CD4-positive, alpha-beta T cell treated with Interleukin-17A for 1 hour (primary cell): ENCODE results near the gene XCR1.
"Not testable (repeated sequence)": the region's sequence is repeated elsewhere in the genome, so short reads cannot be mapped to it uniquely, and the experiment has no call there.

Experiments used
- DNase-seq: peaks from one replicate; pipeline ENCODE4 v3.0.0-alpha.2; 2020

XCR1 gene, protein sequence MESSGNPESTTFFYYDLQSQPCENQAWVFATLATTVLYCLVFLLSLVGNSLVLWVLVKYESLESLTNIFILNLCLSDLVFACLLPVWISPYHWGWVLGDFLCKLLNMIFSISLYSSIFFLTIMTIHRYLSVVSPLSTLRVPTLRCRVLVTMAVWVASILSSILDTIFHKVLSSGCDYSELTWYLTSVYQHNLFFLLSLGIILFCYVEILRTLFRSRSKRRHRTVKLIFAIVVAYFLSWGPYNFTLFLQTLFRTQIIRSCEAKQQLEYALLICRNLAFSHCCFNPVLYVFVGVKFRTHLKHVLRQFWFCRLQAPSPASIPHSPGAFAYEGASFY

DNA sequence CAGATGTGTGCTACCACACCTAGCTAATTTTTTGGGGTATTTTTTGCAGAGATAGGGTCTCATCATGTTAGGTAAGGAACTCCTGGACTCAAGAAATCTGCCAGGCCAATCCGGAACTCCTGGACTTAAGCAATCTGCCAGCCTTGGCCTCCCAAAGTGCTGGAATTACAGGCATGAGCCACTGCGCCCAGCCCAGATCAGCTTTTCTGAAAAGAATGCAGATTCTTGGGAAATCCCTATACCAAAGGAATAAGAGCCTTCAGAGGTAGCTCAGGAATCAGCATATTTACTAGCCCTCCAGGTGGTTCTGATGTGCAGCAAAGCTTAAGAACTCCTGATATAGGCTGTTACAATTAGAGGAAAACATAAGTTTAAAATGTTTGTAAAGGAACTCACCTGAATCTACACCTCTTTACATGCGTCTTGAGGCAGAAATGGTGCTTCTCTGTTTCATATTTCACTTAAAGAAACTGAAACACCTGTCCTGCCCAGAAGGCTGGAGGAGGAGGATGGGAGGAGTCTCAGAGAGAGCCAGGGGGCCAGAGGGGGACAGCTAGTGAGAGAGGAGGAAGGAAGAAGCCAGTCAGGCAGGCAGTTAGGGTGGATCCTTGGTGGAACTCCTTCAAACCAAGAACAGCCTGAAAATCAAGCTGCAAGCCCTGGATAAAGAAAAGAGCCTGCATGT is at the start of gene XCR1:
TSS of gene XCR1 (minus strand) at position 463 of the 685 bp plus-strand sequence. CDS start 5,536 bp downstream, outside the sequence.
- no peak for DNase-seq

DNA sequence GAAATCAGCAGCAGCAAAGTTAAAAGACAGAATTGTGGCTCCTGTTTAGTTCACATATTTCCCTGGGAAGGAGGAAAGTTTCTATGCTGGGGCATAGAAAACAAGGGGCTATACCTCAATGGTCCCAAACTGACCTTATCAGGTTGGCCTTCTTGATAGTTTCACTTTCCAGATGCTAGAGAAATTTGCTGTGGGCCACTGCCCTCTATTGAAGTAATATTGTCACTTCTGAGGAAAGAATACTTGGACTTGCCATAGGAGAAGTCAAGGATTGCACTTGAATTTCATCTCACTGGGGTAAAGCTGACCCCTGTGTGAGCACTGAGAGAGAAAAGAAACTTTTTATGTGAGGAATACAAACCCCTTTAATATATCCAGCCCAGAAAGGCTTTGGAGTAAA is 49.3 kb upstream of the XCR1 start:
- DNase-seq = peak; percentile 33

DNA sequence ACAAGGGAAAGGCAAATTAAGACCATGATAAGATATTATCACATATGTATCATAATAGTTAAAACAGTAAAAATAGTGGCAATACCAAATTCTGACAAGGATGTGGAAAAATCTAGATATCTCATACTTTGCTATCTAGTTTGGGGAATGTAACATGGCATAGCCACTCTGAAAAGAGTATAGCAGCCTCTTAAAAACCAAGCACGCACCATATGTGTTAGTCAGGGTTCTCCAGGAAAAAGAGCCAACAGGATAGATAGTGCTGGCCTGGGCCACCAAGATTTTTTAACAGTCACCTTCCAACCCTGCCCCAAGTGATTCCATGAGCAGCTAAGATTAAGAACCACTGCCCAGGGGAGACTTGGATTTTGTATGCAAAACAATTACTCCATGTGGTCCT is 48.5 kb upstream of the XCR1 start:
- no peak for DNase-seq

DNA sequence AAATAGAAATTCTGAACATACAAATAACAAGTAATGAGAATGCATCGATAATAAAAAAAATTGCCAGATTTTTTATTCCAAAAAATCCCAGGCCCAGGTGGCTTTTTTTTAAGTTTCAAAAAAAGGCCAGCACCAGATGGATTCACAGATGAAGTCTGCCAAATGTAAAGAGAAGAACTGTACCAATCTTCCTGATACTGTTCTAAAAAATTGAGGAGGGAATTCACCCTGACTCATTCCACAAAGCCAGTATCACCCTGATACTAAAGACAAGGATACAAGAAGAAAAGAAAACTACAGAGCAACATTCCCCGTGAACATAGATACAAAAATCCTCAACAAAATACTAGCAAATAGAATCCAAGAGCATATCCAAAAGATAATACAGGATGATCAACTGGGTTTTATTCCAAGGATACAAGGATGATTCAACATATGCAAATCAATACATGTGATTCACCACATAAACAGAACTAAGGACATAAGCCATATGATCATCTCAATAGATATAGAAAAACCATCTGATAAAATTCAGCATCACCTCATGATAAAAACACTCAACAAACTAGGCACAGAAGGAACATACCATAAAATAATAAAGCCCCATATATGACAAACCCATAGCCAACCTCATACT is 44.1 kb upstream of the XCR1 start:
- no peak for DNase-seq

DNA sequence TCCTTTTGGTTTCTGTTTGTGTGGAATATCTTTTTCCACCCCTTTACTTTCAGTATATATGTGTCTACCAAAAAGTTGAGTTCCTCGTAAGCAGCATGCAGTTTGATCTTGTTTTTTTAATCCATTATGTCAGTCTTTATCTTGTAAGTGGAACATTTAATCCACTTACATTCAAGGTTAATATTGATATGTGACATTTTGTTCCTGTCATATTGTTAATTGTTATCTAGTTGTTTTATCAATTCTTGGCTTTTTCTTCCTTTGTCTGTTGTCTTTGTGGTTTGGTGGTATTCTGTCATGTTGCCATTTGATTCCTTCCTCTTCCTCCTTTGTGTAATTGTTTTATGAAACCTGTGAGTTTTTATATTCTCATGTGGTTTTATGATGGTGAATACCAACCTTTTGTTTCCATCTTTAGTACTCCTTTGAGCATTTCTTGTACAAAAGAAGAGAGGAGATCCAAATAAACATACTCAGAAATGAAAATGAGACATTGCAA is 43.4 kb upstream of the XCR1 start:
- DNase-seq = peak; percentile 45

DNA sequence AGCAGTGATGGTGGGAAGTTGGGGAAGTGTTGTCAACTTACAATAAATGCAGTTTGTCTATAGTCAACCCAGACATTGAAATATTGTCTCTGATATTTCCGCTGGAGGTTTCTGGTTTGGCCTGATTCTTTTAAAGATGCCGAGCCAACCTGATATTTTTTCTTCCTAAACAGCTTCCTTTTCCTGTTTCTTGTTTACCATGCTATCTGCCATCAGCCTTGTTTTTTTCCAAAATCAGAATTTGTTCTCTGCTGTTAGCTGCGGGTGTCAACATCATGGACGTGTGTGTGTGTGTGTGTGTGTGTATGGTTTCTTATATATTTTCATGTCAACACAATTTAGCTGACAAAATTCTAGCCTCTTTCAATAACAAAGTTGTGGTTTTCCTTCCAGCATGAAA is 41.2 kb upstream of the XCR1 start:
- DNase-seq = peak; percentile 55

DNA sequence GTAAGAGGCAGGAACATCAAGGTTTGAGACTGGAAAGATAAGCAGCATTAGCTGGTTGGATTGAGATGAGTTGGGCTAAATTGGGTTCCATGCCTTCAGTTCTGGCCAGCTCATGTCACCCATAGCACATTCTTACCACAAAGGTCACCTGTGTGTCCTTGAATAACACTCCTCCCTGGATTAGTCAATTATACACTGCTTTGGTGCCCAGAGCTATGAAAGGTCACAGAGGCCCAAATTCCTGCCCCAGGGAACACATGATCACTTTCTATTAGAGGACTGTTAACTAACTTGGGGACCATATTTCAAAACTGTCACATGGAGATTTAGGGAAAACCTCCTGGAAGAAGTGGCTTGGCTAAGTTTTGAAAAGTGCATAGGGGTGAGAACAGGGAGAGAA is 40.1 kb upstream of the XCR1 start:
- no peak for DNase-seq

DNA sequence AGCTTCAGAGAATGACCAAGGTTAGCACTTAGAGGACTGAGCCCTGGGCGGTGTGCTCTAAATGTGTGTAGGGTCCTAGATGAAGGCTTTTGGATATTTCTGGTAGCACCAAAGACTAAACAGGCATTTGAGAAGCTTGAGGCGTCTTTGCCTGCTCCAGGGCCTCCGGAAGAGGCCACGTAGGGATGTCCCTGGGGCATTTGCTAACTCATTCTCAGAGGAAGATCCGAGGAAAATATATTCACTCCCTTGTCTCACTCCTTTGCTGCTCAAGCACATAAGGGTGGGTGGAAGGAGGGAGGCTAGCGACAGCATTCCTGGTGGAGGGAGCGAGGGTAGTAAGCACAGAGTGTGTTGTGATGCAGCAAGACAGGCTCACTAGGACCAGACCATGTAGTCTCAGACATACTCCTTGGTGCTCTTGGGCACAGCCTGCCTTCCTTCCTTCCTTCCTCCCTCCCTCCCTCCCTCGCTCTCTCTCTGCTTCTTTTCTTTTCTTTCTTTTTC is 38.5 kb upstream of the XCR1 start:
- no peak for DNase-seq

DNA sequence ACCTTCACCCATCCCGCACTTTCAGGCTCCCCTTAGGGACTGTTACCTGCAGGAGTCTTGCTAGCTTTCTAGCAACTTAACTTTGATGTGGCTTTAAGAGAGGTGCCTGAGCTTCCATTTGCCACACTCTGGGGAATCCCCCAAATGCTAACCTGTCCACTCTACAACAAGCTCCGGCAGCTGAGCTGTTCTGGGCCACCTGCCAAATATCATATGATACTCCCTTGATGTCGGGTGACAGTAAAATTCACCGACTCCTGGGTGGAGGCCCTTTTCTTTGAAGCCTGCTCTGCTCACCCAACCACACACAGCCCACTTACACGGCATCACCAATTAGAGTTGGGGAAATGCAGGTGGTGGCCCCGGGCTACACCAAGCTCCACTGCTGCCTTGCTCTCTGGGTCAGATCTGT is 38.0 kb upstream of the XCR1 start:
- peak; percentile 94 for DNase-seq

DNA sequence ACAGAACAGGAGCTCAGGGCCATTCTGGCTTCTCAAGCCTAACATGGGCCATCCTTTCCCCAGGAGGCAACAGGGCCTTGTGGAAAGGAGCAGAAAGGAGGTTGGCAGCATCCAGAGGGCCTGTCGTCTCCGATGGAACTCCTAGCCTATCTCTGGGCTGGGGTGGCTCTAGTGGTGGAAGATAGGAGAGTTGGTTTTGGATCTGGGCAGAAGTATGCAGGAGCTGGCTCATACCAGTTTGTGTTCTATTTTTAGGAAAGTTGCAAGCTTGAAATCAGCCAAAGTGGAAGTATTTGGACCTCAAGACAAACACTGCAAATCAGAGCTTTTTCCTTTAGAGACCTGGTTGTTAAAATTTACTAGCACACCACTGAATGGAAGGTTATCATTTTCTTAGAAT is 35.4 kb upstream of the XCR1 start:
- no peak for DNase-seq

DNA sequence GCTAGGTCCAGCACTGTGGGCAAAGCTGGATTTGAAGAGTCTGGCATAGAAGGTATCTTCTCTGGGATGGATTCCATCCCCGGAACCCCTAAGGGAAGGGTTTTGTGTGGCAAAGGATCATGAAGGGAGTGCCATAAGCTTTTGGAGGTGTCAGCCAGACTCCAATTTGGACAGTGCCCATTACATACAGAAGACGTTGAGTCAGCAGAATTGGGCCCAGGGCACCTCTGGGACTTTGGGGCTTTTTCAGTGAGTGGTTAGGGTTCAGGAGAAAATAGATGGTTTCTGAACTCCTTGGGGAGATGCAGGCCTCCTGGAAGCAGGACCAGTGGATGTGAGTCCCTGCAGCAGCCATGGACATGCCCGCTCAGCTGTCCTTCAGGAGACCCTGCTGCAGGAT is 34.6 kb upstream of the XCR1 start:
- DNase-seq = no peak

DNA sequence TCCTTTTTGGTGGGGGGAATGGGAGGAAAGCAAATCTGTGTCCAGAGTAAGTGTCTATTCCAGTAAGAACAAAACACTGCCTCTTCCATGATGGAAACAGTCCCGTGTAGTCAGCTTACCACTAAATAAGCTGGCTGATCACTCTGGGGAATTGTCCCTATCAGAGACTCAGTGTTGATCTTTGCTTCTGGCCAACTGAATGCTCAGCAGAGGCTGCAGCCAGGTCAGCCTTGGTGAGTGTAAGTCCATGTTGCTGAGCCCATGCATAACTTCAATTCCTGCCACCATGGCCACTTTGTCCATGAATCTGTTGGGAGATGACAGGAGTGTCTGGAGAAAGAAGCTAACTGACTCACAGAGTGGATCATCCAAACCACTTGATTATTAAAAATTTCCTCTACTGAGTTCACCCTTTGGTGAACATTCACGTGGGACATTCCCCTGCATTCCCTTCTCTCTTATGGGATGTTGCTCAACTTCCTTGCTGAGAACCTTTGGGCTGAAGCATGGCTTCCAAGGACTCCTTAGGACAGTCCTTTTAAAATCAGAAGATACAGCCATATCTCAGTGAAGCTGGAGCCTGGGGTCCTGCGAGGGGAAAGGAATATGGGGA is 33.9 kb upstream of the XCR1 start:
- no peak for DNase-seq

DNA sequence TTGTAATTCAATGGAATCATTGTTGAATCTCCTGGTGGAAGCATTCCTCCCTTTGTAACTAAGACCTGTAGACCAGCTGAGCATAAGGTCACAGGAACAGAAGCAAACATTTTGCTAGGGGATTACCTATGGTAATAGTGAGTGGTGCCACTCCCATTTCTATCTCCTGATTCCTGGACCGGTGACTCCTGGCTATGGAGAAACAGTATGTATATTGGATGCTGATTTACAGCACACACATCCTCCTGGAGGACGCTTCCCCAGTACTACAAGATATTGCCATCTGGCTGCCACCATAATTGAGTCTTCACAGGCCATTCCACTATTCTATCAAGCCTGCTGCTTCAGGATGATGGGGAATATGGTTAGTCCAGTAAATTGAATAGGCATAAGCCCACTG is 33.3 kb upstream of the XCR1 start:
- DNase-seq = no peak

DNA sequence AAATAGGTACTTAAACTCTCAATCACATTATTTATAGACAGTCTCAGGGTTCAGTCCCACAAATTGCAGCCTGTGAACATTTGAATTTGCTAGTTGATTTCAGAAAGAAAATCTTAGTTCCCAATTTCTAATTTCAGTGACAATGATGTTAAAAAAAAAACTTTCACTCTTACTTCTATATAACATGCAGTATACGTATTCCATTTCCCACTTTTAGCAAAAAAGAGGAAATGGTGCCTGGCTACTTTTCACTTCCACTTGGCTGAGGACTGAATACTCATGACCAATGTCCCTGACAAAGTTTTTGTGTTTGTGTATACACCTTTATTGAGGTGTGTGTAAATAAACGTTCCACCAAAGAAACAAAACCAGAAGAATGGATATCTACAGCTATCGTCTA is 32.1 kb upstream of the XCR1 start:
- no peak for DNase-seq

DNA sequence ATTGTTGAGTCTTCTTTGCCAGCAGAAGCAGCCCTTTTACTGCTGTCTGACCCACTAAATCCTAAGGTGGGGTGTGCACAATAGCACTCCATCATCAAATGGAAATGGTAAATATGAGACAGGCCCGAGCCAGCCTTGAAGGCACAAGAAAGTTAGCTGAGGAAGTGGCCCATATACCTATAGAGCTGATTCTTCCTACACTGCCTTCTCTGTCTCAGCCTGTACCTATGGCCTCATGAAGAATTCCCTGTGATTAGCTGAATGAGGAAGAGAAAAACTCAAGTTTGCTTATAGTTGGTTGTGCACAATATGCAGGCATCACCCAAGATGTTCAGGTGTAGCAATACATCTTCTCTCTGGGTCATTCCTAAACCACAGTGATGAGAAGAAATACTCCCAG is 31.7 kb upstream of the XCR1 start:
- no peak for DNase-seq

DNA sequence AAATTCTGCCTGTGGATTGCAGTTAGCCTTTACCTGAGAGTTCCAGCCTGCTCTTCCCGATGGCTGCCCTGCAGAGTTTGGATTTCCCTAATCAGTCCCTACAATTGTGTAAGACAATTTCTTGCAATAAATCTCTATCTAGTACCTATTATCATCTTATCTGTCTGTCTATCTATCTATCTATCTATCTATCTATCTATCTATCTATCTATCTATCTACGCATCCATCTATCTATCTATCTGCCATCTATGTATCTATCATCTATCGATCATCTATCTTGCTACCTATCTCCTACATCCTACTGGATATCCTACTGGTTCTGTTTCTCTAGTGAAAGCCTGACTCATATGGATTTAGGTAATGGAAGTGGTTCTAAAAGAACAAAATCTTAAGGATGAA is 30.4 kb upstream of the XCR1 start:
- no peak for DNase-seq

DNA sequence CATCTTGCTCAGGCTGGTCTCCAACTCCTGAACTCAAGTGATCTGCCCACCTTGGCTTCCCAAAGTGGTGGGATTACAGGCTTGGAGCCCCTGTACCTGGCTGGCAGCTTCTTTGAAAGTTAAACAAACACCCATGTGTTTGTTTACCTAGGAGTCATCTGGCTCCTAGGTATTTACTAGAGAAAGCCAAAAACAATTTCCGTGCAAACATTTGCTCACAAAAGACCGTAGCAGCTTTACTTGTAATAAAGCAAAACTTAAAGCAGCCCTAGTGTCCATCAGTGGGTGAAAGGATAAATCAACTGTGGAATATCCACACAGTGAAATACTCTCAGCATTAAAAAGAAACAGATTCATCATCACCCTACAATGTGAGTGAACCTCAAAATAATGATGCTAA is 29.4 kb upstream of the XCR1 start:
- no peak for DNase-seq

DNA sequence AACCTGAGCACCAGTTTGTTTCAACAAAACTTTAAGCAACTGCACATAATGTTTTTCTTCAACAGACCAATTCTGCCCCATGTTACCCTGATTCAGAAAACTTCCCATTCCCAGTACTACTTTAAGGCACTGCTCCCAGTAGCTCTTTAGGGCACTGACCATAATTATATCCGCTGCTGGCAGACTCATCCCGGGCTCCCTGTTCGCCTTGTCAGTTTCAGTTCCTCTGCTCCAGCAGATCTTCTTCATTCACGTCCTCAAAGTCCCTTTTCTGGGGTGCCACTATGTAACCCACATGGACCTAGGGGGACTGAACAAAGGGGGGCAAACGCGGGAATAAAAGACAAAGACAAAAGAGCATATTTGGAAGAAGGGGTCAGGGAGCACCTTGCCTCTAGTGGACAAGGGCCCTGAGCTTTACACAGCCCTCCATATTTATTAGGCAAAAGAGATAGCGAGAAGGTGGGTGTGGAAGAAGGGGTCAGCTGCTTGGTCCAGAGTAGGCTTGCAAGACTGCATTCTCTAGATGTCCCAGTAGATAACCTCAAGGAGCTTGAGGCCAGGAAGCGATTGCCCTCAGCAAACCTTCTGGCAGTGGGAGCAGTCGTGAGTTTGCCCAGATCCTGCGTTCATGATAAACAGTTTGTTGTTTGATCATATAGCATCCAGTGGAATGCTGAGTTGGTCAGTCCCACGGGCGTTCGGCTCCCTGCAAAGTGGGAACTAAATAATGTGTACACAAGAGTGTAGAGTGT is 26.7 kb upstream of the XCR1 start:
- DNase-seq = not testable (repeated sequence)

DNA sequence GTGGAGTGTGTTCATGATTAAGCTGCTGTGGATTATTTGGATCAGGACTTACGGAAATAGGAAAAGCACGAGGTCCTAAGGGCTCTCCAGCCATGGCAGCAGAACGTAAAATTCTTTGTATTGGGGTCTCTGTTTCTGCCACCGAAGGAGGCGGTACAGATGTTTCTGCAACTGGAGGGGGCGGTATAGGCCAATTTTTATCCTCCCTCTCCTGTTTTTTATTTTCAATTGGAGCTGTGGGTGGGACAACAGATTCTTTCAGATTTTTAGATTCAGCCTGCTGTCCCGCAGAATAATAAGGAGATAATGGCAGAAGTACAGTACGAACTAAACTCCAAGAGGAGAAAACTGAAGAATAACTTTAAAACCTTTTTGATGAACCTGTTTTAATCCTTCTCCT is 26.0 kb upstream of the XCR1 start:
- DNase-seq = not testable (repeated sequence)

DNA sequence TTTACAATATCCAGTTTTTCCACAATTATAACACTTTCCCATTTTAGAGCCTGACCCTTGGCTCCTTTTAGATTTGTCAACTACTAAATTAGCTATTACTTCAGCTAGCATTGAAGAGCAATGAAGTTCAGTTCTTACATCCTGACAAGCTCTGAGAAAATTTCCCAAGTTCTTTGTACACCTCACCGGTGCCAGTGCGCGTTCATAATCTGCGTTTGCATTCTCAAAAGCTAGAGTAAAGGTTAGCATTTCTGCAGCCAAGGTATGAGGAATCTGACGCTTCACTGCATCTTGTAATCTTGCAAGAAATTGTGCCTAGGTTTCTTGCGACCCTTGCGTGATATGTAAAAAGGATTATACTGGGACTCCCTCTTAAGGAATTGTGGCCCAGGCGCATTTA is 25.2 kb upstream of the XCR1 start:
- no peak for DNase-seq

DNA sequence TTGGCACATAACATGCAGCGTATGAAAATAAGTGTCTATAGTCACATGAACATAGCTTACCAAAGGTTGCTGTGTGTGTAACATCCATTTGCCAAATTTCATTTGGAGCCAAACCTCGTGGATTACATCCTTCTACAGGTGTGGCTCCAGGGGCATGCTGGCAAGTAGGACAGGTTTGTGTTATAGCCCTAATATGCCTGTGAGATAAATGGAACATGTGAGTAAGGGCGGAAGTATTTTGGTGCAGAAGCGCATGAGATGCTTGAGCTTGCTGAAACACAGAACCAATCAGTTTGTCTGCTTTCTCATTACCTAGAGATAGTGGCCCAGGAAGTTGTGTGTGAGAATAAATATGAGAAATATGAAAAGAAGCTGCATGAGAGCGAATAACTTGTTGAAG is 21.8 kb upstream of the XCR1 start:
- no peak for DNase-seq

DNA sequence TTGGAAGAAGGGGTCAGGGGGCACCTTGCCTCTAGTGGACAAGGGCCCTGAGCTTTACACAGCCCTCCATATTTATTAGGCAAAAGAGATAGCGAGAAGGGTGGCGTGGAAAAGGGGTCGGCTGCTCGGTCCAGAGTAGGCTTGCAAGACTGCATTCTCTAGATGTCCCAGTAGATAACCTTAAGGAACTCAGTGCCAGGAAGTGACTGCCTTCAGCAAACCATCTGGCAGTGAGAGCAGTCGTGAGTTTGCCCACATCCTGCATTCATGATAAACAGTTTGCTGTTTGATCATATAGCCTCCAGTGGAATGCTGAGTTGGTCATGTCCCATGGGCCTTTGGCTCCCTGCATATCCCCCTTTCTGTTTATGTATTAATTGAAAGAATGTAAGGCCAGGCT is 18.9 kb upstream of the XCR1 start:
- DNase-seq = peak; percentile 53

DNA sequence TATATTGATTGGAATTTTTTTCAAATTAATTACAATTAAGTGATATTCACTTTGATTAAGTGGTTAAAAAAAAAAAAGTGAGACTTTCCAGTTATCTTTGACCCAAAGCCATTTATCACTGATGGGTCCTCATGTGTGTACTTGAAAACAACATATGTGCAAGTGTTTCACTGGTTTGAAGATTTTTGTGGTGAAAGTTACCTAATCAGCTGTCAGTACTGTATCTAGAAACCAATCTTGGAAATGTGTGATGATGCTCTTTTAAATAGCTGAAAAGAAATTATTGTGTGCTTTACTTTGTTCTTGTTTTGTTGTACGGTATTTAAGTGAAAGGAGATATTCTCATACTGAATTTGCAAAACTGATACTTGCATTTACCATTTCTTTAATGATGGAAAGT is 11.6 kb upstream of the XCR1 start:
- DNase-seq = no peak
